Measurements from ENCODE around the gene LITAF.

- TF ChIP-seq CTCF (IDR thresholded peaks at IDR 0.05) (no peak), EZH2phosphoT487 (IDR thresholded peaks at IDR 0.05) (no peak), EZH2 (IDR thresholded peaks at IDR 0.05) (no peak)
These were observed 49.0 kb upstream of the LITAF start for GRCh38 chr16:11635679-11636171.

All from neural progenitor cell (in vitro differentiated cells).